WTC11 (cell line): Measurements from ENCODE around the gene MGMT. TPM values are rescaled to one million over a fixed set of nuclear protein-coding genes. Genes with fewer than 3 reads are reported as not detected.

Experiments used
- ATAC-seq: fragments of 200-7000 bp; cut with Tn5 transposase; 2 replicates; pipeline ENCODE4 v1.10.0; 2021; ENCODE audit warnings: mild to moderate bottlenecking, moderate library complexity
- CTCF ChIA-PET: fragments of 300-600 bp; sonication (Branson Sonifier 250); formaldehyde crosslinking; loops from one replicate; lab custom pipeline; 2021; ENCODE audit warnings: antibody characterized with exemption; lab: Charles Lee
- POLR2A ChIA-PET: fragments of 350-600 bp; sonication (Branson Sonifier 250); formaldehyde crosslinking; loops from one replicate; lab custom pipeline; 2021; ENCODE audit warnings: antibody characterized with exemption; lab: Charles Lee
- DNase-seq: peaks from one replicate; pipeline ENCODE4 v3.0.0; 2021; ENCODE audit warnings: low spot score
- H3K27ac Mint-ChIP-seq: 2 replicates; pipeline ENCODE4 v1.8.0; 2021; ENCODE audit warnings: mixed read lengths
- H3K27me3 Mint-ChIP-seq: 2 replicates; pipeline ENCODE4 v1.8.0; 2021; ENCODE audit warnings: low read depth, mild to moderate bottlenecking, moderate library complexity, mixed read lengths
- H3K36me3 Mint-ChIP-seq: 2 replicates; pipeline ENCODE4 v1.8.0; 2021; ENCODE audit warnings: mixed read lengths
- H3K4me1 Mint-ChIP-seq: 2 replicates; pipeline ENCODE4 v1.8.0; 2022; ENCODE audit warnings: mixed read lengths
- H3K4me3 Mint-ChIP-seq: 2 replicates; pipeline ENCODE4 v1.8.0; 2021; ENCODE audit warnings: mild to moderate bottlenecking, moderate library complexity, mixed read lengths
- H3K9me3 Mint-ChIP-seq: 2 replicates; pipeline ENCODE4 v1.8.0; 2021; ENCODE audit warnings: mixed read lengths
- CREB1 ChIP-seq: sonication (generic); formaldehyde crosslinking; IDR thresholded peaks from 2 replicates; pipeline ENCODE4 v1.8.0; 2023; ENCODE audit warnings: mild to moderate bottlenecking, missing genetic modification reagents
- EMX1 ChIP-seq: fragments of 250-450 bp; sonication (Bioruptor Pico); IDR thresholded peaks from 2 replicates; pipeline ENCODE4 v1.8.0; 2021; ENCODE audit warnings: mild to moderate bottlenecking
- ETV6 ChIP-seq: sonication (generic); formaldehyde crosslinking; IDR thresholded peaks from 2 replicates; pipeline ENCODE4 v1.8.1; 2022; ENCODE audit warnings: mild to moderate bottlenecking, missing genetic modification reagents
- JUN ChIP-seq: sonication (generic); formaldehyde crosslinking; IDR thresholded peaks from 2 replicates; pipeline ENCODE4 v1.8.0; 2023; ENCODE audit warnings: mild to moderate bottlenecking, missing genetic modification reagents
- MAX ChIP-seq: sonication (generic); formaldehyde crosslinking; IDR thresholded peaks from 2 replicates; pipeline ENCODE4 v1.8.0; 2022; ENCODE audit warnings: mild to moderate bottlenecking, missing genetic modification reagents
- NR2C2 ChIP-seq: sonication (generic); formaldehyde crosslinking; IDR thresholded peaks from 2 replicates; pipeline ENCODE4 v1.8.0; 2022; ENCODE audit warnings: mild to moderate bottlenecking, missing genetic modification reagents
- NR3C1 ChIP-seq: sonication (generic); formaldehyde crosslinking; conservative IDR thresholded peaks from 2 replicates; pipeline ENCODE4 v1.8.1; 2023; ENCODE audit warnings: low read depth, mild to moderate bottlenecking, missing genetic modification reagents
- SMAD3 ChIP-seq: sonication (generic); formaldehyde crosslinking; IDR thresholded peaks from 2 replicates; pipeline ENCODE4 v1.8.0; 2022; ENCODE audit warnings: missing genetic modification reagents, mild to moderate bottlenecking, borderline replicate concordance
- SOX15 ChIP-seq: fragments of 250-450 bp; sonication (Bioruptor Pico); IDR thresholded peaks from 2 replicates; pipeline ENCODE4 v1.9.0; 2021; ENCODE audit warnings: mild to moderate bottlenecking
- SP1 ChIP-seq: sonication (generic); formaldehyde crosslinking; conservative IDR thresholded peaks from 2 replicates; pipeline ENCODE4 v1.8.1; 2022; ENCODE audit warnings: missing genetic modification reagents
- USF1 ChIP-seq: sonication (generic); formaldehyde crosslinking; IDR thresholded peaks from 2 replicates; pipeline ENCODE4 v1.8.0; 2022; ENCODE audit warnings: mild to moderate bottlenecking, missing genetic modification reagents
- USF2 ChIP-seq: sonication (generic); formaldehyde crosslinking; IDR thresholded peaks from 2 replicates; pipeline ENCODE4 v1.8.1; 2023; ENCODE audit warnings: mild to moderate bottlenecking, missing genetic modification reagents, moderate library complexity
- ZNF232 ChIP-seq: sonication (generic); formaldehyde crosslinking; IDR thresholded peaks from 2 replicates; pipeline ENCODE4 v1.8.0; 2022; ENCODE audit warnings: mild to moderate bottlenecking, missing genetic modification reagents
- ZNF416 ChIP-seq: fragments of 250-450 bp; sonication (Bioruptor Pico); IDR thresholded peaks from 2 replicates; pipeline ENCODE4 v1.9.0; 2021; ENCODE audit warnings: mild to moderate bottlenecking, inconsistent platforms
- ZSCAN18 ChIP-seq: fragments of 250-450 bp; sonication (Bioruptor Pico); IDR thresholded peaks from 2 replicates; pipeline ENCODE4 v2.1.2; 2022; ENCODE audit warnings: mild to moderate bottlenecking, moderate library complexity
- total RNA-seq: library from RNA; stranded (reverse); gene quantifications from 3 replicates; pipeline ENCODE4 v1.2.3, GENCODE V29; 2021
- TF ChIP-seq, protein P1 (sequence below): sonication (generic); formaldehyde crosslinking; IDR thresholded peaks from 2 replicates; pipeline ENCODE4 v1.8.1; 2022; ENCODE audit warnings: low read depth, mild to moderate bottlenecking, moderate library complexity, missing genetic modification reagents, borderline replicate concordance
- TF ChIP-seq, protein P2 (sequence below): sonication (generic); formaldehyde crosslinking; IDR thresholded peaks from 2 replicates; pipeline ENCODE4 v1.8.1; 2023; ENCODE audit warnings: mild to moderate bottlenecking, moderate library complexity, missing genetic modification reagents
- TF ChIP-seq, protein P3 (sequence below): sonication (generic); formaldehyde crosslinking; IDR thresholded peaks from 2 replicates; pipeline ENCODE4 v1.8.0; 2022; ENCODE audit warnings: missing genetic modification reagents

The MGMT gene
- total RNA-seq, 1 experiment from 2014 or later = 11.8 TPM

DNA sequence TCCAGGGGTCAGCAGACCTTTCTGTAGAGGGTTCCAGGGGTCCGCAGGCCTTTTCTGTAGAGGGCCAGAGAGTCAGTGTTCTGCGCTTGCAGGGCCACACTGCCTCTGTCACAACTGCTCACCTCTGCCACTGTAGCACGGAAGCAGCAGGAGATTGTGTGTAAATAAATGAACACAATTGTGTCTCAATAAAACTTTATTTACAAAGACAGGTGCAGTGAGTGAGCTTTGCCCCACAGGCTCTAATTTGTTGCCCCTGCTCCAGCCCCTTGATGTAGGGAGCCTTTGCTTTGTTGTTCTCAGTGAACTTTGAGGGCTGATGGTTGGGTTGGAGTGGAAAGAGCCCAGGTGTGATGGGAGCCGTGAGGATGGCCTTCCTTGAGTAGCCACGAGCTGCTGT, 67.8 kb downstream of the MGMT start:
- ATAC-seq = no peak
- no peak for TF ChIP-seq CREB1 (CRISPR knock-in tag)
- ChIA-PET CTCF (no interaction called here), POLR2A (no interaction called here)
- Mint-ChIP-seq H3K27me3 (no peaks in the 10 kb centered on the region), H3K4me1 (peaks cover 24% of the 10 kb centered on the region), H3K9me3 (peaks cover 3% of the 10 kb centered on the region; the same call in 1 of the 2 replicates), H3K27ac (no peak overlapping the region), H3K36me3 (peaks cover 2% of the 10 kb centered on the region), H3K4me3 (no peak overlapping the region)
- DNase-seq = no peak

DNA sequence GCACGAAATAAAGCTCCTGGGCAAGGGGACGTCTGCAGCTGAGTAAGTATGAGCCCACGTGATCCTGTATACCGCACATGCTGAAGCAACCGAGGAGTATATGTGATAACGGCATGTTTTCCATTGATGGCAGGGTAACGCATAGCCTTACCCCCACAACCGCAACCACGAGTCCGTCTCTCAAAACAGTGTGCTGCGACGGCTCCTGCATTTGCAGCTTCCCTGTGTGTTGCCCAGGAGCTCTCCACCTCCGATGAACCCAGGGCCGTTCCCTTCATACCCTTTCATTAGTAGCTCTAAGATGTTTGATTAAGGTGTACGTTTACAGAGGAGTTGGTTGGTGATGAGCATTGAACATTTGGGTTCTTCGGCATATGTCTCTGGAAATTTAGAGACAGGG, 69.3 kb downstream of the MGMT start:
- H3K36me3 Mint-ChIP-seq = peaks cover 2% of the 10 kb centered on the region
- H3K4me1 Mint-ChIP-seq = peaks cover 30% of the 10 kb centered on the region

DNA sequence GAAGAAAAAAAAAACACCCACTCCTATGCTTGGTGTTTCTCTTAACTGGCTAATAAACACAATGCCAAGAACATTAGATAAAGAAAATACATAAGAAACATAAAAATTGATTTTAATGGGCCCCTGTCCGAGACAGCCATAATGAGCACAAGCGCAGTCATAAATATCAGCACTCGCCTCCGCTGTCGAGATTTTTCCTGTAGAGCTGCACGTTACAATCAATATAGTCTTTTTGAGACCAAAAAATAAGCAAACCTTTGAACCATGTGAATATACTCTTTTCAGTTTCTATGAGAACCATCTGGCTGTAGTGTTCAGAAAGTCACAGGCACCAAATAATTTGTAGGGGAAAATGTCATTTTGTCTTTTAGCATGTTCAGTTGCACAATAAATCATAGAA, 70.1 kb downstream of the MGMT start:
- Mint-ChIP-seq H3K27ac (no peak overlapping the region), H3K4me1 (peaks cover 24% of the 10 kb centered on the region), H3K27me3 (no peaks in the 10 kb centered on the region), H3K9me3 (peaks cover 3% of the 10 kb centered on the region; the same call in 1 of the 2 replicates), H3K36me3 (peaks cover 2% of the 10 kb centered on the region), H3K4me3 (no peak overlapping the region)
- TF ChIP-seq MAX (CRISPR knock-in tag) (no peak), USF2 (no peak), SMAD3 (no peak), NR2C2 (CRISPR knock-in tag) (no peak), ZNF232 (no peak), ZNF416 (CRISPR knock-in tag) (no peak)
- TF ChIP-seq, protein P1, sequence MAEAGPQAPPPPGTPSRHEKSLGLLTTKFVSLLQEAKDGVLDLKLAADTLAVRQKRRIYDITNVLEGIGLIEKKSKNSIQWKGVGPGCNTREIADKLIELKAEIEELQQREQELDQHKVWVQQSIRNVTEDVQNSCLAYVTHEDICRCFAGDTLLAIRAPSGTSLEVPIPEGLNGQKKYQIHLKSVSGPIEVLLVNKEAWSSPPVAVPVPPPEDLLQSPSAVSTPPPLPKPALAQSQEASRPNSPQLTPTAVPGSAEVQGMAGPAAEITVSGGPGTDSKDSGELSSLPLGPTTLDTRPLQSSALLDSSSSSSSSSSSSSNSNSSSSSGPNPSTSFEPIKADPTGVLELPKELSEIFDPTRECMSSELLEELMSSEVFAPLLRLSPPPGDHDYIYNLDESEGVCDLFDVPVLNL (CRISPR knock-in tag) = no peak
- CTCF ChIA-PET = no interaction called here
- ATAC-seq (no peak), DNase-seq (no peak)
- POLR2A ChIA-PET = no interaction called here

More for the DNA sequence above, 69.3 kb downstream of the MGMT start:
- DNase-seq (no peak), ATAC-seq (no peak)
- CTCF ChIA-PET = no interaction called here
- Mint-ChIP-seq H3K27me3 (no peaks in the 10 kb centered on the region), H3K9me3 (peaks cover 3% of the 10 kb centered on the region; the same call in 1 of the 2 replicates), H3K4me3 (no peak overlapping the region), H3K27ac (no peak overlapping the region; the same call in 1 of the 2 replicates)
- POLR2A ChIA-PET = no interaction called here
- no peak for TF ChIP-seq ZSCAN18 (CRISPR knock-in tag)
- no peak for TF ChIP-seq EMX1
- TF ChIP-seq SOX15 (CRISPR knock-in tag) = no peak
- no peak for TF ChIP-seq JUN (CRISPR knock-in tag)

DNA sequence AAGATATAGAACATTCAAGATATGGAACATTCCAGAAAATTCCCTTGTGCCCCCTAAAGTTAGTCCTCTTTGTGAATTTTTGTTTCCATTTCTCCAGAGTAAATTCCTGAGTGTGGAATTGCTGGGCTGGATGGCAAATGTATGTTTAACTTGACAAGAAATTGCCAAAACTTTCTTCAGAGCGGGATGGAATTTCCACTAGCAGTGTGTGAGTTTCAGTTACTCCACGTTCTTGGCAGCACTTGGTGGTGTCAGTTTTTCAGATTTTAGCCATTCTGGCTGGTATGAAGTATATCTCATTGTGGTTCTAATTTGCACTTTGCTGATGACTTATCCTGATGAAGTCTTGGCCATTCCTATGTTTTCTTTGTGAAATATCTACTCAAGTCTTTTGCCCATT, 71.2 kb downstream of the MGMT start:
- no peak for ATAC-seq

More for the DNA sequence above, 71.2 kb downstream of the MGMT start:
- POLR2A ChIA-PET = no interaction called here
- Mint-ChIP-seq H3K36me3 (peaks cover 2% of the 10 kb centered on the region), H3K9me3 (peaks cover 3% of the 10 kb centered on the region; the same call in 1 of the 2 replicates), H3K27me3 (no peaks in the 10 kb centered on the region), H3K4me1 (peaks cover 16% of the 10 kb centered on the region), H3K4me3 (no peak overlapping the region), H3K27ac (no peak overlapping the region)
- TF ChIP-seq ZNF232 (no peak), USF1 (CRISPR knock-in tag) (no peak), NR3C1 (CRISPR knock-in tag) (no peak), ETV6 (CRISPR knock-in tag) (no peak), EMX1 (no peak), NR2C2 (CRISPR knock-in tag) (no peak), SP1 (CRISPR knock-in tag) (no peak)
- TF ChIP-seq, protein P2, sequence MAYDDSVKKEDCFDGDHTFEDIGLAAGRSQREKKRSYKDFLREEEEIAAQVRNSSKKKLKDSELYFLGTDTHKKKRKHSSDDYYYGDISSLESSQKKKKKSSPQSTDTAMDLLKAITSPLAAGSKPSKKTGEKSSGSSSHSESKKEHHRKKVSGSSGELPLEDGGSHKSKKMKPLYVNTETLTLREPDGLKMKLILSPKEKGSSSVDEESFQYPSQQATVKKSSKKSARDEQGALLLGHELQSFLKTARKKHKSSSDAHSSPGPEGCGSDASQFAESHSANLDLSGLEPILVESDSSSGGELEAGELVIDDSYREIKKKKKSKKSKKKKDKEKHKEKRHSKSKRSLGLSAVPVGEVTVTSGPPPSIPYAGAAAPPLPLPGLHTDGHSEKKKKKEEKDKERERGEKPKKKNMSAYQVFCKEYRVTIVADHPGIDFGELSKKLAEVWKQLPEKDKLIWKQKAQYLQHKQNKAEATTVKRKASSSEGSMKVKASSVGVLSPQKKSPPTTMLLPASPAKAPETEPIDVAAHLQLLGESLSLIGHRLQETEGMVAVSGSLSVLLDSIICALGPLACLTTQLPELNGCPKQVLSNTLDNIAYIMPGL (CRISPR knock-in tag) = no peak
- TF ChIP-seq, protein P3, sequence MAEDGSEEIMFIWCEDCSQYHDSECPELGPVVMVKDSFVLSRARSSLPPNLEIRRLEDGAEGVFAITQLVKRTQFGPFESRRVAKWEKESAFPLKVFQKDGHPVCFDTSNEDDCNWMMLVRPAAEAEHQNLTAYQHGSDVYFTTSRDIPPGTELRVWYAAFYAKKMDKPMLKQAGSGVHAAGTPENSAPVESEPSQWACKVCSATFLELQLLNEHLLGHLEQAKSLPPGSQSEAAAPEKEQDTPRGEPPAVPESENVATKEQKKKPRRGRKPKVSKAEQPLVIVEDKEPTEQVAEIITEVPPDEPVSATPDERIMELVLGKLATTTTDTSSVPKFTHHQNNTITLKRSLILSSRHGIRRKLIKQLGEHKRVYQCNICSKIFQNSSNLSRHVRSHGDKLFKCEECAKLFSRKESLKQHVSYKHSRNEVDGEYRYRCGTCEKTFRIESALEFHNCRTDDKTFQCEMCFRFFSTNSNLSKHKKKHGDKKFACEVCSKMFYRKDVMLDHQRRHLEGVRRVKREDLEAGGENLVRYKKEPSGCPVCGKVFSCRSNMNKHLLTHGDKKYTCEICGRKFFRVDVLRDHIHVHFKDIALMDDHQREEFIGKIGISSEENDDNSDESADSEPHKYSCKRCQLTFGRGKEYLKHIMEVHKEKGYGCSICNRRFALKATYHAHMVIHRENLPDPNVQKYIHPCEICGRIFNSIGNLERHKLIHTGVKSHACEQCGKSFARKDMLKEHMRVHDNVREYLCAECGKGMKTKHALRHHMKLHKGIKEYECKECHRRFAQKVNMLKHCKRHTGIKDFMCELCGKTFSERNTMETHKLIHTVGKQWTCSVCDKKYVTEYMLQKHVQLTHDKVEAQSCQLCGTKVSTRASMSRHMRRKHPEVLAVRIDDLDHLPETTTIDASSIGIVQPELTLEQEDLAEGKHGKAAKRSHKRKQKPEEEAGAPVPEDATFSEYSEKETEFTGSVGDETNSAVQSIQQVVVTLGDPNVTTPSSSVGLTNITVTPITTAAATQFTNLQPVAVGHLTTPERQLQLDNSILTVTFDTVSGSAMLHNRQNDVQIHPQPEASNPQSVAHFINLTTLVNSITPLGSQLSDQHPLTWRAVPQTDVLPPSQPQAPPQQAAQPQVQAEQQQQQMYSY (CRISPR knock-in tag) = no peak
- CTCF ChIA-PET = no interaction called here
- no peak for DNase-seq
